H9 (cell line): ENCODE results near the gene FANCI. TPM values are rescaled to one million over a fixed set of nuclear protein-coding genes. Genes with fewer than 3 reads are reported as not detected.

ENCODE experiments used
- DNase-seq: peaks from one replicate; pipeline ENCODE4 v3.0.0-alpha.2; 2017
- H2AFZ ChIP-seq: one replicate; pipeline ENCODE4 v1.6.1; 2013; ENCODE audit warnings: mild to moderate bottlenecking, low read length, control low read depth, moderate library complexity
- H2AK5ac ChIP-seq: 2 replicates; pipeline ENCODE4 v1.6.1; 2013; ENCODE audit warnings: low read length, control low read depth, mixed read lengths; ENCODE audit not compliant: insufficient read length
- H2BK120ac ChIP-seq: one replicate; pipeline ENCODE4 v1.6.1; 2013; ENCODE audit warnings: low read depth, mild to moderate bottlenecking, low read length, control low read depth, inconsistent platforms; ENCODE audit not compliant: poor library complexity, severe bottlenecking
- H2BK12ac ChIP-seq: 2 replicates; pipeline ENCODE4 v1.6.1; 2013; ENCODE audit warnings: low read length, control low read depth, mixed read lengths, low read depth; ENCODE audit not compliant: insufficient read length
- H2BK15ac ChIP-seq: 2 replicates; pipeline ENCODE4 v1.6.1; 2013; ENCODE audit warnings: low read depth, low read length, control low read depth
- H2BK20ac ChIP-seq: one replicate; pipeline ENCODE4 v1.6.1; 2013; ENCODE audit warnings: low read depth, mild to moderate bottlenecking, low read length, control low read depth, inconsistent platforms; ENCODE audit not compliant: poor library complexity, severe bottlenecking
- H2BK5ac ChIP-seq: 2 replicates; pipeline ENCODE4 v1.6.1; 2013; ENCODE audit warnings: low read length, control low read depth, mixed read lengths; ENCODE audit not compliant: insufficient read length
- H3K14ac ChIP-seq: 2 replicates; pipeline ENCODE4 v1.6.1; 2013; ENCODE audit warnings: low read length, control low read depth; ENCODE audit not compliant: insufficient read depth
- H3K18ac ChIP-seq: 2 replicates; pipeline ENCODE4 v1.6.1; 2013; ENCODE audit warnings: low read depth, mild to moderate bottlenecking, mixed read lengths, low read length, control low read depth; ENCODE audit not compliant: insufficient read length
- H3K23ac ChIP-seq: 2 replicates; pipeline ENCODE4 v1.6.1; 2013; ENCODE audit warnings: low read length, control low read depth, mixed read lengths, low read depth; ENCODE audit not compliant: insufficient read length
- H3K23me2 ChIP-seq: 2 replicates; pipeline ENCODE4 v1.6.1; 2013; ENCODE audit warnings: low read depth, mild to moderate bottlenecking, mixed read lengths, low read length, control low read depth; ENCODE audit not compliant: insufficient read length, poor library complexity, severe bottlenecking
- H3K27ac ChIP-seq: 2 replicates; pipeline ENCODE4 v1.5.1; 2013; ENCODE audit warnings: low read length, control low read depth, mixed read lengths, low read depth; ENCODE audit not compliant: insufficient read length
- H3K27me3 ChIP-seq: 2 replicates; pipeline ENCODE4 v1.6.1; 2013; ENCODE audit warnings: low read length, control low read depth, inconsistent platforms; ENCODE audit not compliant: insufficient read depth
- H3K4ac ChIP-seq: 2 replicates; pipeline ENCODE4 v1.6.1; 2013; ENCODE audit warnings: low read depth, mild to moderate bottlenecking, control low read depth, inconsistent platforms, low read length, moderate library complexity
- H3K4me1 ChIP-seq: 2 replicates; pipeline ENCODE4 v1.6.1; 2013; ENCODE audit warnings: low read length, control low read depth, inconsistent platforms; ENCODE audit not compliant: insufficient read depth
- H3K4me2 ChIP-seq: 2 replicates; pipeline ENCODE4 v1.6.1; 2013; ENCODE audit warnings: low read length, control low read depth, mixed read lengths; ENCODE audit not compliant: insufficient read length, insufficient read depth
- H3K56ac ChIP-seq: 2 replicates; pipeline ENCODE4 v1.6.1; 2013; ENCODE audit warnings: low read depth, mild to moderate bottlenecking, mixed read lengths, low read length, control low read depth; ENCODE audit not compliant: insufficient read length
- H3K79me1 ChIP-seq: 2 replicates; pipeline ENCODE4 v1.6.1; 2013; ENCODE audit warnings: low read depth, mild to moderate bottlenecking, moderate library complexity, low read length, control low read depth, inconsistent platforms; ENCODE audit not compliant: insufficient read depth, poor library complexity, severe bottlenecking
- H3K79me2 ChIP-seq: 2 replicates; pipeline ENCODE4 v1.6.1; 2013; ENCODE audit warnings: low read length, control low read depth, inconsistent platforms; ENCODE audit not compliant: insufficient read depth
- H3K9ac ChIP-seq: 2 replicates; pipeline ENCODE4 v1.6.1; 2013; ENCODE audit warnings: low read length, control low read depth, mixed read lengths; ENCODE audit not compliant: insufficient read length; ENCODE audit errors: extremely low read depth
- H3K9me3 ChIP-seq: one replicate; pipeline ENCODE4 v1.6.1; 2013; ENCODE audit warnings: low read depth, low read length, inconsistent platforms; ENCODE audit not compliant: control insufficient read depth
- H3T11ph ChIP-seq: one replicate; pipeline ENCODE4 v1.6.1; 2013; ENCODE audit warnings: mild to moderate bottlenecking, low read length, control low read depth, inconsistent platforms
- H4K20me1 ChIP-seq: one replicate; pipeline ENCODE4 v1.6.1; 2013; ENCODE audit not compliant: control insufficient read depth, insufficient read length, insufficient read depth
- H4K5ac ChIP-seq: 2 replicates; pipeline ENCODE4 v1.6.1; 2013; ENCODE audit warnings: low read depth, mild to moderate bottlenecking, mixed read lengths, low read length, control low read depth; ENCODE audit not compliant: insufficient read length
- H4K8ac ChIP-seq: replicated peaks from 2 replicates; pipeline ENCODE4 v1.6.1; 2013; ENCODE audit warnings: low read length, control low read depth, mixed read lengths, low read depth; ENCODE audit not compliant: insufficient read length
- H4K91ac ChIP-seq: 2 replicates; pipeline ENCODE4 v1.6.1; 2013; ENCODE audit warnings: low read depth, mild to moderate bottlenecking, moderate library complexity, mixed read lengths, low read length, control low read depth; ENCODE audit not compliant: insufficient read length
- H3K27ac Mint-ChIP-seq, 3 experiments: 2 replicates in 2 of 3; 3 replicates in 1 of 3; pipeline ENCODE4 v1.8.0; 2020 to 2021; ENCODE audit warnings: mixed read lengths in 3 of 3, mild to moderate bottlenecking in 1 of 3, moderate library complexity in 1 of 3
- H3K27me3 Mint-ChIP-seq: 2 replicates; pipeline ENCODE4 v1.8.0; 2021; ENCODE audit warnings: low read depth, mild to moderate bottlenecking, moderate library complexity, mixed read lengths
- H3K36me3 Mint-ChIP-seq, 3 experiments: 2 replicates in 2 of 3; 3 replicates in 1 of 3; pipeline ENCODE4 v1.8.0; 2020 to 2021; ENCODE audit warnings: low read depth in 3 of 3, mixed read lengths in 3 of 3; ENCODE audit not compliant: insufficient read depth in 1 of 3
- H3K4me1 Mint-ChIP-seq, 2 experiments: 2 replicates each; pipeline ENCODE4 v1.8.0; 2020; ENCODE audit warnings: mixed read lengths in 2 of 2
- H3K4me3 Mint-ChIP-seq, 2 experiments: 2 replicates in 1 of 2; 3 replicates in 1 of 2; pipeline ENCODE4 v1.8.0; 2020 to 2021; ENCODE audit warnings: mild to moderate bottlenecking in 2 of 2, mixed read lengths in 2 of 2, moderate library complexity in 1 of 2
- H3K9me3 Mint-ChIP-seq, 2 experiments: 2 replicates in 1 of 2; 3 replicates in 1 of 2; pipeline ENCODE4 v1.8.0; 2020; ENCODE audit warnings: mild to moderate bottlenecking in 2 of 2, mixed read lengths in 2 of 2, moderate library complexity in 1 of 2
- WGBS: extraction: QIAGEN DNeasy Blood & Tissue Kit; methylation state at CpG from one replicate; pipeline ENCODE4 v1.1.7; 2013; ENCODE audit warnings: missing lambda C conversion rate, low lambda C conversion rate, mixed read lengths; ENCODE audit not compliant: insufficient read length; ENCODE audit errors: extremely low coverage; 5-methylcytosine and 5-hydroxymethylcytosine counted together
- total RNA-seq: library from RNA; stranded (reverse); gene quantifications from 2 replicates; pipeline ENCODE4 v1.2.1, GENCODE V29; 2021
- TF ChIP-seq, protein P1 (sequence below): fragments of 200-600 bp; sonication (generic); conservative IDR thresholded peaks from 3 replicates; pipeline ENCODE4 v1.8.0; 2021; ENCODE audit warnings: antibody characterized with exemption, mild to moderate bottlenecking

The FANCI gene
- total RNA-seq, 1 experiment from 2014 or later: 106 TPM

DNA sequence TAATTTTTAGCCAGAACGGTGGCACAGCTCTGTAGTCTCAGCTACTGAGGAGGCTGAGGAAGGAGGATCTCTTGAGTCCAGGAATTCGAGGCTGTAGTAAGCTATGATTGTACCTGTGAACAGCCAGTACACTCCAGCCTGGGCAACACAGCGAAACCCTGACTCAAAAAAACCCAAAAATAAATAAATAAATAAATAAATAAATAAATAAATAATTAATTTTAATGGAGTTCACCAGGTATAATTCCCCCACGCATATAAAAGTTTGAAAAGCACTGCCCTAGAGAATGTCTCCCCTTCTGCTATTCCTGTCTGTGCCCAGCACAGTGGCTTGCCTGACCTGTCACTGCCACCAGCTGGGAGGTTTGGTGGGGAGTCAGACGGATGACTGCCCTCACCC, 18.2 kb upstream of the FANCI start:
- H2BK15ac ChIP-seq: no peak overlapping the region
- H3K23me2 ChIP-seq: no peaks in the 10 kb centered on the region
- Mint-ChIP-seq H3K27me3 (peaks cover 6% of the 10 kb centered on the region), H3K36me3 (no peaks in the 10 kb centered on the region), H3K27ac (no peak overlapping the region), H3K4me1 (peaks cover 7 to 24% of the 10 kb centered on the region in 2 experiments), H3K4me3 (no peak overlapping the region; a peak in 1 of 5 replicates), H3K9me3 (no peaks in the 10 kb centered on the region)
- no peak overlapping the region for H2AFZ ChIP-seq
- no peak overlapping the region for H2BK120ac ChIP-seq
- H2AK5ac ChIP-seq: no peak overlapping the region
- H2BK5ac ChIP-seq: no peak overlapping the region
- no peak overlapping the region for H3K14ac ChIP-seq
- H3K4ac ChIP-seq: no peak overlapping the region
- H3K27ac ChIP-seq: no peak overlapping the region
- no peaks in the 10 kb centered on the region for H3K9me3 ChIP-seq
- no peaks in the 10 kb centered on the region for H3K27me3 ChIP-seq
- no peak overlapping the region for H4K91ac ChIP-seq
- no peak overlapping the region for H4K8ac ChIP-seq
- no peak overlapping the region for H3K4me2 ChIP-seq
- no peaks in the 10 kb centered on the region; the same call in 1 of the 2 replicates for H3K4me1 ChIP-seq
- H2BK12ac ChIP-seq: no peak overlapping the region
- no peak overlapping the region for H4K5ac ChIP-seq
- WGBS: no CpG with 5 or more reads among the region's 5 CpGs
- H3K9ac ChIP-seq: no peak overlapping the region
- H3K79me2 ChIP-seq: no peaks in the 10 kb centered on the region
- H4K20me1 ChIP-seq: no peaks in the 10 kb centered on the region
- no peak overlapping the region for H2BK20ac ChIP-seq
- H3K56ac ChIP-seq: no peak overlapping the region
- TF ChIP-seq, protein P1, sequence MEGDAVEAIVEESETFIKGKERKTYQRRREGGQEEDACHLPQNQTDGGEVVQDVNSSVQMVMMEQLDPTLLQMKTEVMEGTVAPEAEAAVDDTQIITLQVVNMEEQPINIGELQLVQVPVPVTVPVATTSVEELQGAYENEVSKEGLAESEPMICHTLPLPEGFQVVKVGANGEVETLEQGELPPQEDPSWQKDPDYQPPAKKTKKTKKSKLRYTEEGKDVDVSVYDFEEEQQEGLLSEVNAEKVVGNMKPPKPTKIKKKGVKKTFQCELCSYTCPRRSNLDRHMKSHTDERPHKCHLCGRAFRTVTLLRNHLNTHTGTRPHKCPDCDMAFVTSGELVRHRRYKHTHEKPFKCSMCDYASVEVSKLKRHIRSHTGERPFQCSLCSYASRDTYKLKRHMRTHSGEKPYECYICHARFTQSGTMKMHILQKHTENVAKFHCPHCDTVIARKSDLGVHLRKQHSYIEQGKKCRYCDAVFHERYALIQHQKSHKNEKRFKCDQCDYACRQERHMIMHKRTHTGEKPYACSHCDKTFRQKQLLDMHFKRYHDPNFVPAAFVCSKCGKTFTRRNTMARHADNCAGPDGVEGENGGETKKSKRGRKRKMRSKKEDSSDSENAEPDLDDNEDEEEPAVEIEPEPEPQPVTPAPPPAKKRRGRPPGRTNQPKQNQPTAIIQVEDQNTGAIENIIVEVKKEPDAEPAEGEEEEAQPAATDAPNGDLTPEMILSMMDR: no peak
- no peak for DNase-seq
- no peak overlapping the region for H3K23ac ChIP-seq
- no peaks in the 10 kb centered on the region for H3K79me1 ChIP-seq
- no peak overlapping the region for H3K18ac ChIP-seq
- H3T11ph ChIP-seq: no peak overlapping the region
